ENCODE measurements around the gene NCK1. TPM values are rescaled to one million over a fixed set of nuclear protein-coding genes. Genes with fewer than 3 reads are reported as not detected.
A peak's percentile ranks its signal among the peaks of the same experiment; 100 is the strongest.

NCK1 gene
- total and polyA plus RNA-seq, 2 of the 13 experiments (the other 11 are each of a cell fraction or from before 2014, with no cell fraction given): 14.7 to 30.4 TPM

DNA sequence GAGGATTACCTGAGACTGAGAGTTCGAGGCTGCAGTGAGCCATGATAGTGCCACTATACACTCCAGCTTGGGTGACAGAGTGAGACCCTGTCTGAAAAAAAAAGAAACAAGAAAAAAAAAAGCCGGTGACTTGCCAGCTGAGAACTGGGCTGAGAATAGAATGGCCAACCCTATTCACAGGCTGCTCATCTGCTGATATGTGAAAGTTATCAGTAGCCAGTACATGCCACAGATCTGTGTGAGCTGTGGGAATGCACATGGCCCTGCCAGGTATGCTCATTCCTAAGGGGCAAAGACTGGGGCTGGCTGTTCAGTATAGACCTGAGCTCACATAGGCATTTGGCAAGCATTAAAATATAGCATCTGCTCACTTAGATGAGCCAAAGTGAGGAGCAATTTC, 126.6 kb downstream of the NCK1 start (continued):
- TF ChIP-seq, protein P1, sequence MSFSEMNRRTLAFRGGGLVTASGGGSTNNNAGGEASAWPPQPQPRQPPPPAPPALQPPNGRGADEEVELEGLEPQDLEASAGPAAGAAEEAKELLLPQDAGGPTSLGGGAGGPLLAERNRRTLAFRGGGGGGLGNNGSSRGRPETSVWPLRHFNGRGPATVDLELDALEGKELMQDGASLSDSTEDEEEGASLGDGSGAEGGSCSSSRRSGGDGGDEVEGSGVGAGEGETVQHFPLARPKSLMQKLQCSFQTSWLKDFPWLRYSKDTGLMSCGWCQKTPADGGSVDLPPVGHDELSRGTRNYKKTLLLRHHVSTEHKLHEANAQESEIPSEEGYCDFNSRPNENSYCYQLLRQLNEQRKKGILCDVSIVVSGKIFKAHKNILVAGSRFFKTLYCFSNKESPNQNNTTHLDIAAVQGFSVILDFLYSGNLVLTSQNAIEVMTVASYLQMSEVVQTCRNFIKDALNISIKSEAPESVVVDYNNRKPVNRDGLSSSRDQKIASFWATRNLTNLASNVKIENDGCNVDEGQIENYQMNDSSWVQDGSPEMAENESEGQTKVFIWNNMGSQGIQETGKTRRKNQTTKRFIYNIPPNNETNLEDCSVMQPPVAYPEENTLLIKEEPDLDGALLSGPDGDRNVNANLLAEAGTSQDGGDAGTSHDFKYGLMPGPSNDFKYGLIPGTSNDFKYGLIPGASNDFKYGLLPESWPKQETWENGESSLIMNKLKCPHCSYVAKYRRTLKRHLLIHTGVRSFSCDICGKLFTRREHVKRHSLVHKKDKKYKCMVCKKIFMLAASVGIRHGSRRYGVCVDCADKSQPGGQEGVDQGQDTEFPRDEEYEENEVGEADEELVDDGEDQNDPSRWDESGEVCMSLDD (CRISPR knock-in tag; IDR thresholded peaks at IDR 0.05; ENCODE audit: borderline replicate concordance): no peak
- TF ChIP-seq SETDB1 (CRISPR knock-in tag; IDR thresholded peaks at IDR 0.05; ENCODE audit: borderline replicate concordance): no peak

DNA sequence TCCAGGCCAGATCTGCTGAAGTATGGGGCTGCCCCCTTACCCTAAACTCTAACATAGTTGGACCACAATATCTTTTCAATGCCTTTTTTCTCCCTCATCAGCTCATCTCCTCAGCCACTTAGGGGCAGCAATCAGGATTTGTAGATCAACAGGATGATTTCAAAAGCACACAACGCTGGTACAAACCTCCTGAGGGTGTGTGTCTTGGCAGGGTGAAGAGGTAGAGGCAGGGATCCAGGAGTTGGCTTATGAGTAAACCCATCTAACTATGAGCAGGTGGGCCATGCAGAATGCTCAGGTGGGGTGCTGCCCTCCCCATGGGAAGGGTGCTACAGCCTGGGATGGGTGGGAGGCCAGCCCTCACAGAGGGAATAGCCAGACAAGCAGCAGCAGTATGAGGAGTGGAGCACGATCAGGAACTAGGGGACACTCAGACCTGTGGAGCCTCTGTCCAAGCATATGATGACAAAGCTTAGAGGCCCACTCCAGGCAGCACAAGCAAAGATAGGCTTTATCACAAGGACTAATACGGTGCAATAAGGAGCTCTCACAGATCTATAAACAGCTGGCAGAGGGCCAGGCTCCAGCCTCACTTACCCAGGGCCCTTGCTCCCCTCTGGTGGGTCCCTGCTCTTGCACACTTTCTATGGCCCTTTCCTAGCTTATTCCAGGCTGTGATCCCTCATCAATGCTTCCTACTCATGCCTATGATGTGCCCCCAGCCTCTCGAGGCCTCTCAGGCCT, 127.9 kb downstream of the NCK1 start:
- CTCF ChIA-PET (ENCODE audit: low intra/inter-chr PET ratio, low total read pairs): no interaction called here
- no peaks in the 10 kb centered on the region for H3K36me3 ChIP-seq (replicated peaks in 1 of 2; ENCODE audit: control insufficient read depth in 1 of 2, insufficient read depth in 2 of 2, low read length in 2 of 2)
- no peaks in the 10 kb centered on the region for H4K20me1 ChIP-seq (ENCODE audit: insufficient read depth, low read length)
- TF ChIP-seq ZKSCAN8 (CRISPR knock-in tag; IDR thresholded peaks at IDR 0.05; ENCODE audit: borderline replicate concordance) (no peak), PRPF4 (IDR thresholded peaks at IDR 0.05; ENCODE audit: low read depth, low read length, poor library complexity, severe bottlenecking) (no peak), NFYB (CRISPR knock-in tag; IDR thresholded peaks at IDR 0.05) (no peak), EP300 (IDR thresholded peaks at IDR 0.05; ENCODE audit: low read depth in 2 of 2, low read length in 2 of 2) (no peak), EP300 (CRISPR knock-in tag; IDR thresholded peaks at IDR 0.05; ENCODE audit: borderline replicate concordance) (no peak), ESRRA (CRISPR knock-in tag; IDR thresholded peaks at IDR 0.05; ENCODE audit: low read depth) (no peak), TARDBP (CRISPR knock-in tag; IDR thresholded peaks at IDR 0.05) (no peak), TCF7 (IDR thresholded peaks at IDR 0.05; ENCODE audit: low read depth) (no peak)
- TF ChIP-seq, protein P2, sequence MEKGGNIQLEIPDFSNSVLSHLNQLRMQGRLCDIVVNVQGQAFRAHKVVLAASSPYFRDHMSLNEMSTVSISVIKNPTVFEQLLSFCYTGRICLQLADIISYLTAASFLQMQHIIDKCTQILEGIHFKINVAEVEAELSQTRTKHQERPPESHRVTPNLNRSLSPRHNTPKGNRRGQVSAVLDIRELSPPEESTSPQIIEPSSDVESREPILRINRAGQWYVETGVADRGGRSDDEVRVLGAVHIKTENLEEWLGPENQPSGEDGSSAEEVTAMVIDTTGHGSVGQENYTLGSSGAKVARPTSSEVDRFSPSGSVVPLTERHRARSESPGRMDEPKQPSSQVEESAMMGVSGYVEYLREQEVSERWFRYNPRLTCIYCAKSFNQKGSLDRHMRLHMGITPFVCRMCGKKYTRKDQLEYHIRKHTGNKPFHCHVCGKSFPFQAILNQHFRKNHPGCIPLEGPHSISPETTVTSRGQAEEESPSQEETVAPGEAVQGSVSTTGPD (CRISPR knock-in tag; IDR thresholded peaks at IDR 0.05): no peak
- H3K27me3 ChIP-seq (ENCODE audit: control insufficient read depth in 1 of 2, insufficient read depth in 2 of 2, low read length in 2 of 2): no peaks in the 10 kb centered on the region
- no peak overlapping the region for H2AFZ ChIP-seq (ENCODE audit: low read length)
- in situ Hi-C loops (cut with HindIII; ENCODE audit: extremely low pct_ligation_motif_present, low pct_unique_long_range_greater_than_20kb): no loop called here
- 26% methylated on average over 4 of the region's 4 CpGs for WGBS (ENCODE audit: low lambda C conversion rate)
- FAIRE-seq (no peak), DNase-seq (ENCODE audit: low spot score) (no peak), ATAC-seq (peak; percentile 29; the same call in 2 of the 3 replicates)
- H3K4me2 ChIP-seq (ENCODE audit: low read depth, low read length): no peak overlapping the region
- no peak overlapping the region for H3K4me3 ChIP-seq (replicated peaks in 1 of 3; ENCODE audit: insufficient read depth in 1 of 3, low read depth in 2 of 3, low read length in 3 of 3)
- no TSS peak for BruUV-seq (replicated peaks)
- POLR2A ChIA-PET: no interaction called here
- H3K9ac ChIP-seq (ENCODE audit: insufficient read depth, low read depth, low read length): no peak overlapping the region
- H3K9me3 ChIP-seq (ENCODE audit: low read length): no peaks in the 10 kb centered on the region
- no peaks in the 10 kb centered on the region for H3K79me2 ChIP-seq (ENCODE audit: insufficient read depth, low read length)
- intact Hi-C loops (cut with micrococcal nuclease; ENCODE audit: unreplicated experiment): no loop called here
- no peaks in the 10 kb centered on the region for H3K4me1 ChIP-seq (ENCODE audit: insufficient read depth, low read length)
- H3K27ac ChIP-seq (ENCODE audit: extremely low read length, insufficient read depth, low read length): no peak overlapping the region
